Astrocyte (in vitro differentiated cells and primary cell): Measurements from ENCODE around the gene TEX19.

ENCODE experiments used
- CTCF ChIP-seq: IDR thresholded peaks from 2 replicates; pipeline ENCODE4 v1.5.1; 2011; ENCODE audit warnings: low read depth, mild to moderate bottlenecking, inconsistent platforms, low read length, moderate library complexity; ENCODE audit not compliant: insufficient read depth
- EZH2 ChIP-seq: IDR thresholded peaks from 2 replicates; pipeline ENCODE4 v1.6.1; 2012; ENCODE audit warnings: mild to moderate bottlenecking, low read length, inconsistent platforms; ENCODE audit not compliant: insufficient read depth

GRCh38 chr17:82411396-82412053 is 52.5 kb downstream of the TEX19 start:
- no peak for TF ChIP-seq CTCF
- no peak for TF ChIP-seq EZH2
